Sigmoid colon (tissue), 4 donors: ENCODE results near the gene CDH13.

Experiments used
- CTCF ChIP-seq, 4 experiments: fragments of 450-650 bp in 3 of 4; fragments of 200-600 bp in 1 of 4; IDR thresholded peaks; one replicate each; pipeline ENCODE4 v1.5.1; 2016 to 2019; ENCODE audit warnings: antibody characterized with exemption in 4 of 4, mild to moderate bottlenecking in 3 of 4, moderate library complexity in 2 of 4
- EP300 ChIP-seq, 4 donors: sonication (generic); formaldehyde crosslinking; IDR thresholded peaks; one replicate each; pipeline ENCODE4 v1.6.1; 2017; ENCODE audit warnings: antibody characterized with exemption in 4 of 4
- POLR2A ChIP-seq, 2 donors: fragments of 450-650 bp; IDR thresholded peaks; one replicate each; pipeline ENCODE4 v1.6.1; 2016; ENCODE audit warnings: antibody characterized with exemption in 2 of 2, mild to moderate bottlenecking in 2 of 2, moderate library complexity in 2 of 2
- POLR2AphosphoS5 ChIP-seq, 4 donors: sonication (generic); formaldehyde crosslinking; IDR thresholded peaks; one replicate each; pipeline ENCODE4 v1.6.1; 2017; ENCODE audit warnings: antibody characterized with exemption in 4 of 4

GRCh38 chr16:83475108-83475507, 848.3 kb downstream of the CDH13 start:
- TF ChIP-seq POLR2A (IDR thresholded peaks at IDR 0.05) (no peak), CTCF (IDR thresholded peaks at IDR 0.05) (no peak), POLR2AphosphoS5 (IDR thresholded peaks at IDR 0.05) (no peak), EP300 (IDR thresholded peaks at IDR 0.05) (no peak)
